ENCODE results near the gene RHEB.

RHEB gene

DNA sequence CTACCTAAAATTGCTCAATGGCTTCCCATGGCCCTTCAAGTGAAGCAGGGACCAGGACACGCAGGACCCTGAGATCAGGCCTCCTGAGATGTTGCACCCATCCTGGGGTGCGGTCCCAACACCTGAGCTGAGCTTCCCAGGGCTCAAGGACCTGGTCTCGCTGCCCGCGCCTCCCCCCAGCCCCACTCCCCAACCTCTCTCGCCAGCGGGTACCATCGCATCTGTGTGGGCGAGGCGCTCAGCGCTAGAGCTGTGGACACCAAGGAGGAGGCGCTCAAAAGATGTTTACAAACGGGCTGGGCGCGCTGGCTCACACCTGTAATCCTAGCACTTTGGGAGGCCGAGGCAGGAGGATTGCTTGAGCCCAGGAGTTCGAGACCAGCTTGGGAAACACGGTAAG lies 72.4 kb downstream of the RHEB start:
- DNase-seq: no peak

- no peak for DNase-seq
Observed at GRCh38 chr7:151446412-151446811, 73.3 kb downstream of the RHEB start.

- no peak for DNase-seq
Observed at GRCh38 chr7:151444632-151445031, 75.1 kb downstream of the RHEB start.

DNA sequence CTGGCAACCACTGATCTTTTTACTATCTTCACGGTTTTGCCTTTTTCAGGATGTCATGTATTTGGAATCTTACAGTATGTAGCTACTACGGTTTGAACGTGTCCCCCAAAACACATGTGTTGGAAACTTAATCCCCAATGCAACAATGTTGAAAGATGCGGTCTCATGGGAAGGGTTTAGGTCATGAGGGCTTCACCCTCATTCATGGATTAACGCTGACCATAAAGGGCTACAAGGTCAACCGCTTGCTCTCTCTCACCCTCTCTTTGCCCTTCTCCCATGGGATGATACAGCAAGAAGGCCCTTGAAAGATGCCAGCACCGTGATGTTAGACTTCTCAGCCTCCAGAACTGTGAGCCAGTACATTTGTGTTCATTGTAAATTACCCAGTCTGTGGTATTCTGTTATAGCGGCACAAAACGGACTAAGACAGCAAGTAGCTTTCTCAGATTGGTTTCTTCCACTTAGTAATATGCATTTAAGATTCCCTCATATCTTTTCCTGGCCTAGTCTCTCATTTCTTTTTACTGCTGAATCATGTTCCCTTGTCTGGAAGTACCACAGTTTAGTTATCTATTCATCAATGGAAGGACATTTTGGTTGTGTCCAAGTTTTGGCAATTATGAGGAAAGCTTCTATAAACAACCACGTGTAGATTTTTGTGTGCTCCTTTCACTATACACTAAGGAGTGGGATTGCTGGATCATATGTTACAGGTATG lies 76.8 kb downstream of the RHEB start:
- DNase-seq: no peak

- no peak for DNase-seq
Observed at GRCh38 chr7:151440799-151441445, 78.8 kb downstream of the RHEB start.

GRCh38 chr7:151439855-151440798 lies 79.6 kb downstream of the RHEB start, which contains the start of gene CRYGN:
Gene CRYGN (minus strand): TSS chr7:151440141. CDS start chr7:151439917, 224 bp downstream.
- DNase-seq: no peak

GRCh38 chr7:151438864-151439601 lies 80.7 kb downstream of the RHEB start:
- DNase-seq: no peak

GRCh38 chr7:151437866-151438516 lies 81.7 kb downstream of the RHEB start:
- DNase-seq: no peak

- DNase-seq: no peak
Observed at GRCh38 chr7:151437159-151437553, 82.5 kb downstream of the RHEB start.

DNA sequence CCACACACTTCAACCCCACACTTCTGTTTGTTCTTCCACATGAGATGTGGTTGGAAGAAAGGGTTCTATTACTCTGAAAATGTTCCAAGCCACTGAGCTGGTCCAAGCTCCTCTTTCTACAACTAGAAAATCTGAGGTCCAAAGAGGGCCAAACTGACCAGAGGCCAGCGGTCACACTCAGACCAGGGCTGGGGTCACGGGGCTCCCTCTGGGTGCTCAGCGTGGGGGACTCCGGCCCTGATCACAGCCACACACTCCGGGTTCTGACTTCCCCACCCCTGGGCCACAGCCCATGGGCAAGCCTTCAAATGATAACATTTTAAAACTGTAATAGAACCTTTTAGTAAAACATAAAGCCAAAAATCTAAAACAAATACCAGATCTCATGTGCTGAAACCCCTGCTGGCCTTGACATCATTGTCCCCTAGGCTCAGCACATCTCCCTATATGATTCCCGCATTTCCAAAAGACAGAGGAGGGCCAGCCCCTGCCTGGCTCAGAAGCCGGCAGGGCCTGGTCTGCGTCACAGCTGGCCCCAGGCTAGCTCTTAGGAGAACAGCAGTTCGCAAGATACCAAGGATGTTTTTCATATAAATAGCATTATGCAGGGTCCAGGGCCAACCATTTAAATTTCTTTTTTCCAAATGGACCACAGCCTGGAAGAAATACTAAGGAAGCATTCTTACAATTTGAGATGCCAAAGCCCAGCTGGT lies 83.1 kb downstream of the RHEB start:
- DNase-seq: no peak

DNA sequence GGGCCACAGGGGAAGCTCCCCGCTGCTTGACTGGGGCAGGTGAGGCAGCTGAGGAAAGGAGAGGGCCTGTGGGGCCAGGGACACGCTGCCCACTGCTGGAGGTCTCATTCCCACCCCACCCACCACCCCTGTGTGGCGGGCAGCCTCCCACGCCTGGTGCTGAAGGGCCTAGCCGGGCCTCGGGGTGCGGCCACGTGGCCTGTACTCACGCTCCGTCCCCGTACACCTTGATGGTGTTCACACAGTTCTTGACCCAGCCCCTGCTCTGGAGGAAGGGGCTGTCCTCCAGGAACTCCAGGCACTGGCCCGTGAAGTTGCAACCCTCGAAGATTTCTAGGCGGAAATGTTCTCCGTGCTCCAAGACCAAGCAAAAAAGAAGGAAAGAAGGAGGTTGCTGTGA lies 83.7 kb downstream of the RHEB start:
- no peak for DNase-seq

DNA sequence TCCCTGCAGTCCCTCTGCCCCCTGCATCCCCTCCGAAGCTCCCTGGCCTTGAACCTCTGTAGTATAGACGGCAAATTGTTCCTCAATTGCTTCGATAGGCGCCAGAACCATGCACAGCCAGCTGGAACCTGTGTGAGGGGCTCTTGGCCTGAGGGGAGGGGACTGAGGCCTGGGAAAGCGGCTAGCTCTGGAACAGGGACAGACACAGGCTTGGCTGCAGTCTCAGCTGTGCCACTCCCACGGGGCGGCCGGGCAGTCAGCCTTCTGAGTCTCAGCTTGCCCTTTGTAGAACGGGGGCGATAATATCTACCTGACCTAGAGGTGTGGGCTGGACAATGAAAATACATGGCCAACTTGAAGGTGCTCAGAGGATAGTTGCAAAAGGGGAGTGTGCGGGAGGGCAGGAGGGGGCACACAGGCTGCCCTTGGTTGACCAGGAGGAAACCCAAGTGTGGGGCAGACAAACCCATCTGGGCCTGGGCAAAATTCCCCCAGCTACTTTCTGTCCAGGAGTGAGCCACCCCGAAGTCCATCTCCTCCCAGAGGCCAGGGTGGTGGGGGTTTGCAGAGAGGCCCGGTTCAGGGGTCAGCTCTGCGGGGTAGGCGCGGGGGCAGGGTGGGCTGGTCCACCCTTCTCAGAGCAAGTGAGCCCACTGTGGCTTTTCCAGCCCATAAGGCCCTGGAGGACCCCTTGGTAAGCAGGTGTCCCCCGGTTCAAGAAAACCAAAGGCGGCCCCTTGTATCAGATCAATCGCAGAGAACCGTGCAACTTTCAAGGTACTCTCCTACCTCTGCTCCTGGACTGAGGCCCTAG lies 84.4 kb downstream of the RHEB start:
- no peak for DNase-seq

GRCh38 chr7:151434549-151434948 lies 85.1 kb downstream of the RHEB start:
- no peak for DNase-seq

DNA sequence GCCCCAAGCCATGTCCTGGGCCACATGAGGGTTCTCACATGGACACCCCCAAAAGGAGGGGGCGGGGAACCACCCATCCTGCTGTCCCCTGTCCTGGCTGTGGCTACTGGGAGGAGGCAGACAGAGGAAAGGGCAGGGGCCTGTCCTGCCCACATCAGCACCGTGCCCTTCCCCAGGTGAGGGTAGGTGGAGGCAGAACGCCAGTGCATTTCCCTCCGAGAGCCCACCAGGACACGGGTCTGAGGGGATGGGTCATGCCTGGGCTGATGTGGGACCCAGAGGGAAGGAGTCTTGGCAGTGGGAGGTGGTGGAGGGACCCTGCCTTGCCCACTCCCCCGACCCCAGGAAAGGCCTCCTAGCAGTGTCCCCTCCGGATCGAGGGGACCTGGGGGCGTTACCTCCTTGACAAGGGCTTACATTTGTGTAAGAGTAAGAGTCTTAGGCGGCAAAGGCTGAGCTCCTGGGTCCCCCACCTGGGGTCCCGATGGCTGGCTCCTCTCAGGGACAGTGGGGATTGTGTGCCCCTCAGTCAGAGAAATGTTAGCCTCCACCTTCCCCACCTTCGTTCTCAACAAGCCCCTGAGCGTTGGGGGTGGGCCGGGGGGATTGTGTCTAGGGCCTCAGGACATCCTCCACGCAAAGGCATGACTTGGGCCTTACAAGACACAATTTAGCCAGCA lies 85.8 kb downstream of the RHEB start:
- no peak for DNase-seq

GRCh38 chr7:151432658-151433521 lies 86.8 kb downstream of the RHEB start:
- DNase-seq: peak; percentile 73

DNA sequence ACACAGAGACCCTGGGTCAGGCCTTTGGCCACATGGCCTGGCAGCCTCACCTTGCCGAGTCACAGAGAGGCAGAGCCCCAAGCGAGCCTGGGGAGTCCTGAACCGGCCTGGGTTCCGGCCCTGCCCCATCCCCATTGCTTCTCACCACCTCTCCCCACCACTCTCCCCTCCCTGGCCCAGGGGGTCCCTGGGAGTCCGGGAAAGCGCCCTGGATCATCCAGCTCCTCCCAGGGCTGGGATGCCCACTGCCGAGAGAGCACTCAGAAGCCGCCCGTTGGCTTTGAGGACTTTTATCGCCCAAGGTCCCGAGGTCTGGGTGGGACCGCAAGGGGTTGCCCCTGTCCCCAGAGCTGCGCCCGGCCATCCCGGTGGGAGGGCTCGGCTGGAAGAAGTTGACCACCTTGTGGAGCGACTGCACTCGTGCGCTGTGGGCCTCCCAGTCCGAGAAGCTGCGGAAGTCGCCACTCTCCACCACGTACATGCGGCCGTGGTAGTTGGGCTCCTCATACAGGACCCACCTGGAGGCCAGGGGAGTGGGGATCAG lies 87.9 kb downstream of the RHEB start:
- DNase-seq: no peak

- DNase-seq: no peak
Observed at GRCh38 chr7:151431281-151431767, 88.4 kb downstream of the RHEB start.

GRCh38 chr7:151430391-151431205 lies 89.1 kb downstream of the RHEB start:
- DNase-seq: no peak

Measured in stimulated activated CD4-positive, alpha-beta T cell treated with anti-CD3 and anti-CD28 coated beads, Interleukin-1b, Interleukin-23, amount 100 ng/mL, for 48 hours (primary cell).